ENCODE measurements around the gene NPC1. TPM values are rescaled to one million over a fixed set of nuclear protein-coding genes. Genes with fewer than 3 reads are reported as not detected.
A peak's percentile ranks its signal among the peaks of the same experiment; 100 is the strongest.
"Not testable (repeated sequence)": the region's sequence is repeated elsewhere in the genome, so short reads cannot be mapped to it uniquely, and the experiment has no call there.

Gene NPC1

DNA sequence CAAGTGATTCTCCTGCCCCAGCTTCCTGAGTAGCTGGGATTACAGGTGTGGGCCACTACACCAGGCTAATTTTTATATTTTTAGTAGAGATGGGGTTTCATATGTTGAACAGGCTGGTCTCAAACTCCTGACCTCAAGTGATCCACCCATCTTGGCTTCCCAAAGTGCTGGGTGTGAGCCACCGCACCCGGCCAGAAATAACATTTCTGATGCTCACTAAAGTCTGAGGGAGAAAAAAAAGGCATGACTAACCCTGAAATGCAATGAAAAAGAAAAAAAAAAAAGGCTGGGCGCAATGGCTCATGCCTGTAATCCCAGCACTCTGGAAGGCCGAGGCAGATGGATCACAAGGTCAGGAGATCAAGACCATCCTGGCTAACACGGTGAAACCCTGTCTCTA lies 96.7 kb downstream of the NPC1 start:
- H2BK120ac ChIP-seq (ENCODE audit: low read depth, low read length); H3K27ac ChIP-seq (ENCODE audit: low read depth, low read length); H2BK15ac ChIP-seq (replicated peaks; ENCODE audit: low read depth); H3K4ac ChIP-seq (ENCODE audit: low read depth, low read length); H3K4me2 ChIP-seq (ENCODE audit: low read length); H3K36me3 ChIP-seq (ENCODE audit: control insufficient read depth, insufficient read depth, low read length); H3K27me3 ChIP-seq (ENCODE audit: insufficient read depth, low read length, poor library complexity); H2BK5ac ChIP-seq (ENCODE audit: low read length); H3K4me1 ChIP-seq (ENCODE audit: control insufficient read depth, low read depth, low read length); H4K5ac ChIP-seq (ENCODE audit: low read length); H3K9ac ChIP-seq (ENCODE audit: low read length); H3K79me2 ChIP-seq (ENCODE audit: control insufficient read depth, insufficient read depth, low read length); H3K18ac ChIP-seq (ENCODE audit: low read length); H2AK5ac ChIP-seq (ENCODE audit: low read length); H3K56ac ChIP-seq (ENCODE audit: low read length); H3K4me3 ChIP-seq (ENCODE audit: low read length); DNase-seq; H3K79me1 ChIP-seq (ENCODE audit: low read length); H3K23ac ChIP-seq (ENCODE audit: low read length); H4K8ac ChIP-seq (ENCODE audit: low read depth, low read length): not testable (repeated sequence)
- no CpG with 5 or more reads among the region's 5 CpGs for WGBS (ENCODE audit: extremely low coverage, insufficient coverage, low lambda C conversion rate)

DNA sequence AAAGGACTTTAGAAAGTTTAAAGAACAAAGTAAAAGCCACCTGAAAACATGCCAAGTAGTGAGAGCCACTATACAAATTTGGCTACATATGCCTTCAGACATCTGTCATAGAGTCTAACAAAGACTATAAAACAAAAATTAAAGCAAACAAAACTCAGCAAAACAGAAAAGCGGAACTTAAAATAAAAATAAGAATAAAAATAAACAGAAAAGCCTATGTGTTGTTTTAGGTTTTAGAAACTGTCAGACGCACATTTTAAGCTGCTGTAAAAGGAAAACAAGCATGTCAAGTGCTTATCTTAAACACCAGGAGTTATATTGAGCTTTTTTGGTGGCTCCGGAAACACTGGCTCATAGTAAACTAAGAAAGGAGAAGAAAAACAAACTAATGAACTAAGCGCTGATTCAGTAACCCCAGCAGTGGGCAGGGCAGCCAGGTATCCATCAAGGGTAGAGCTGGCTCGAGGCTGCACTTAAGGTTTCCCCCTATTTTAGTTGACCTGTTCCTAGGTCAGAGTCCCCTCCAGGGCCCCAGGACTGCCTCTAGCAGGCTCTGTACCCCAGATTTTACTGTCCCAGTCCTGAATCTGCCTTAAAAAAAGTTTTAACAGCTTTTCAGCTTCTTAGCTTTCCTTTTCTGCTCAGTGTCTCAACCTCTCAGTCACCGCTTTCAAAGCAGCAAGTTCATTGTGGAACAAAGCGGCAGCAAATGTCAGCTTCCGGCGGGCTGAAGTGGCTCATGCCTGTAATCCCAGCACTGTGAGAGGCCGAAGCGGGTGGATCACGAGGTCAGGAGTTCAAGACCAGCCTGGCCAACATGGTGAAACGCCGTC lies 98.4 kb downstream of the NPC1 start:
- Histone ChIP-seq H3K4ac (ENCODE audit: low read depth, low read length) (no peak overlapping the region), H3K79me2 (ENCODE audit: control insufficient read depth, insufficient read depth, low read length) (no peaks in the 10 kb centered on the region), H4K5ac (ENCODE audit: low read length) (no peak overlapping the region), H3K23ac (ENCODE audit: low read length) (no peak overlapping the region), H3K36me3 (ENCODE audit: control insufficient read depth, insufficient read depth, low read length) (no peaks in the 10 kb centered on the region), H2BK15ac (replicated peaks; ENCODE audit: low read depth) (no peak overlapping the region), H3K56ac (ENCODE audit: low read length) (no peak overlapping the region), H2AK5ac (ENCODE audit: low read length) (no peak overlapping the region), H4K8ac (ENCODE audit: low read depth, low read length) (no peak overlapping the region), H3K18ac (ENCODE audit: low read length) (no peak overlapping the region), H3K27ac (ENCODE audit: low read depth, low read length) (no peak overlapping the region), H2BK5ac (ENCODE audit: low read length) (no peak overlapping the region), H3K79me1 (ENCODE audit: low read length) (no peaks in the 10 kb centered on the region), H3K4me3 (ENCODE audit: low read length) (no peak overlapping the region), H3K9ac (ENCODE audit: low read length) (no peak overlapping the region), H3K4me1 (ENCODE audit: control insufficient read depth, low read depth, low read length) (peaks cover 2% of the 10 kb centered on the region), H3K27me3 (ENCODE audit: insufficient read depth, low read length, poor library complexity) (no peaks in the 10 kb centered on the region), H3K4me2 (ENCODE audit: low read length) (no peak overlapping the region), H2BK120ac (ENCODE audit: low read depth, low read length) (no peak overlapping the region)
- WGBS (ENCODE audit: extremely low coverage, insufficient coverage, low lambda C conversion rate): no CpG with 5 or more reads among the region's 14 CpGs
- no peak for DNase-seq

DNA sequence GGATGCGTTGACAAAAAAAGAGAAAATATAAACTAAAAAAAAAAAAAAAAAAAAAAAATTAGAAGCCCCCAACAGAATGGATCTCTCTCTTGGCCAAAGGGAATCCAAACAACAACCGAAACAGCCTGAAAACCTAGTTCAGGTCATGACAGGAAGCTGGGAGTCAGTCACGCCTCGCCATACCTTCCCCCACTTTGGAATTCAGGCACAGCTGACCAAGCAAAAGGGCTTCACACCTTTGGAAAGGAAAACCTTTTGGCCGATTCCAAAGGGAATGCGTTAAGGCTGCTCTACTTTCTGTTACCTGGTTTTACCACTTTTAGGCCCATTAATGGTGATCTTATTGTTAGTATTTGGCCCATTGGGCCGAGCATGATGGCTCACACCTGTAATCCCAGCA lies 100.9 kb downstream of the NPC1 start:
- Histone ChIP-seq H3K79me2 (ENCODE audit: control insufficient read depth, insufficient read depth, low read length) (no peaks in the 10 kb centered on the region), H2BK15ac (replicated peaks; ENCODE audit: low read depth) (no peak overlapping the region), H3K79me1 (ENCODE audit: low read length) (no peaks in the 10 kb centered on the region), H4K8ac (ENCODE audit: low read depth, low read length) (no peak overlapping the region), H3K18ac (ENCODE audit: low read length) (no peak overlapping the region), H3K4me3 (ENCODE audit: low read length) (no peak overlapping the region), H3K27me3 (ENCODE audit: insufficient read depth, low read length, poor library complexity) (no peaks in the 10 kb centered on the region), H3K4me1 (ENCODE audit: control insufficient read depth, low read depth, low read length) (peaks cover 2% of the 10 kb centered on the region), H2BK5ac (ENCODE audit: low read length) (no peak overlapping the region), H3K23ac (ENCODE audit: low read length) (no peak overlapping the region), H4K5ac (ENCODE audit: low read length) (no peak overlapping the region), H3K36me3 (ENCODE audit: control insufficient read depth, insufficient read depth, low read length) (peaks cover 2% of the 10 kb centered on the region), H3K56ac (ENCODE audit: low read length) (no peak overlapping the region), H2BK120ac (ENCODE audit: low read depth, low read length) (no peak overlapping the region), H2AK5ac (ENCODE audit: low read length) (no peak overlapping the region), H3K27ac (ENCODE audit: low read depth, low read length) (no peak overlapping the region), H3K4ac (ENCODE audit: low read depth, low read length) (no peak overlapping the region), H3K4me2 (ENCODE audit: low read length) (no peak overlapping the region), H3K9ac (ENCODE audit: low read length) (no peak overlapping the region)
- peak; percentile 86 for DNase-seq
- no CpG with 5 or more reads among the region's 7 CpGs for WGBS (ENCODE audit: extremely low coverage, insufficient coverage, low lambda C conversion rate)

DNA sequence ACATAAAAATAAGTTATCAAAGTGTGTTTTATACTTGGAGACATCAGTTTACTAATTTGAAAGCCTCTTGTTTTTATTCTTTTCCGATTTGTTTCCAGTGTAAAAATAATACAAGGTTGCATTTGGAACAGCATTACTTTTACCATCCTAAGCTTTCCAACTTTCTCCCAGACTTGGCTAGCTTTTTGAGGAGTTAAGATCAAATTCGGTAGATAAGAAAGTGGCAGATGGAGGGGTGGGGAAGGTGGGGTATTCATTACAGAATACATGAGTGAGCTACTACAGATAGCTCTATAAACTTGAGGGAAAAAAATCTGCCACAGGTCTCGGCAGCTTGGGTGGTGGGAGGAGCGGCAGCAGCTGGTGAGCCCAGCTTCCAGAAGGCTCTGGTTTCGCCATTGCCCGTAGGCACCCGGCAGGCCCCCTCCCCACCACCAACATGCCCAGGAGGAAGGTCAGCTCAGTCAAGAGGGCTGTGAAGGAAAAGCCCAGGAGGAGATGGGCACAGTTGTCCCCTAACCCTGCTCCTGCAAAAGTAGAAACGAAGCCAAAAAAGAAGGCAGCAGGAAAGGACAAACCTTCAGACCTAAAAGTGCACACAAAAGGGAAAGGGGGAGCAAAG lies 101.6 kb downstream of the NPC1 start:
- no CpG with 5 or more reads among the region's 8 CpGs for WGBS (ENCODE audit: extremely low coverage, insufficient coverage, low lambda C conversion rate)
- Histone ChIP-seq H3K79me1 (ENCODE audit: low read length) (no peaks in the 10 kb centered on the region), H2AK5ac (ENCODE audit: low read length) (no peak overlapping the region), H3K4me1 (ENCODE audit: control insufficient read depth, low read depth, low read length) (peaks cover 2% of the 10 kb centered on the region), H2BK15ac (replicated peaks; ENCODE audit: low read depth) (no peak overlapping the region), H4K8ac (ENCODE audit: low read depth, low read length) (no peak overlapping the region), H3K27ac (ENCODE audit: low read depth, low read length) (no peak overlapping the region), H3K23ac (ENCODE audit: low read length) (no peak overlapping the region), H2BK120ac (ENCODE audit: low read depth, low read length) (no peak overlapping the region), H3K79me2 (ENCODE audit: control insufficient read depth, insufficient read depth, low read length) (no peaks in the 10 kb centered on the region), H3K4me2 (ENCODE audit: low read length) (no peak overlapping the region), H3K36me3 (ENCODE audit: control insufficient read depth, insufficient read depth, low read length) (peaks cover 2% of the 10 kb centered on the region), H3K27me3 (ENCODE audit: insufficient read depth, low read length, poor library complexity) (no peaks in the 10 kb centered on the region), H4K5ac (ENCODE audit: low read length) (no peak overlapping the region), H3K4me3 (ENCODE audit: low read length) (no peak overlapping the region), H3K18ac (ENCODE audit: low read length) (no peak overlapping the region), H3K56ac (ENCODE audit: low read length) (no peak overlapping the region), H3K9ac (ENCODE audit: low read length) (no peak overlapping the region), H2BK5ac (ENCODE audit: low read length) (no peak overlapping the region), H3K4ac (ENCODE audit: low read depth, low read length) (no peak overlapping the region)
- DNase-seq: no peak

Small RNA genes within 50 kb of the gene (small RNA-seq; reads per million reads assigned to genes)
- not detected for gene AC026634.1 (ENCODE audit: insufficient read depth)
- gene RF00019 (ENCODE audit: insufficient read depth): not detected

All from mesendoderm (in vitro differentiated cells).